Embryonic facial prominence (tissue), 1 donor: Measurements from ENCODE around the gene NOM1.

Experiments
- DNase-seq: peaks from one replicate; pipeline ENCODE4 v3.0.0-alpha.2; 2016; ENCODE audit errors: extremely low spot score

Gene NOM1

GRCh38 chr7:157016352-157017041 is 67.0 kb downstream of the NOM1 start:
- no peak for DNase-seq

GRCh38 chr7:157017149-157017548 is 67.6 kb downstream of the NOM1 start:
- no peak for DNase-seq

GRCh38 chr7:157017603-157018327 is 68.3 kb downstream of the NOM1 start:
- DNase-seq = no peak

- DNase-seq = no peak
These were observed 69.0 kb downstream of the NOM1 start for GRCh38 chr7:157018328-157018996.

GRCh38 chr7:157018997-157019608 is 69.6 kb downstream of the NOM1 start:
- DNase-seq = no peak

GRCh38 chr7:157019718-157020451 is 70.4 kb downstream of the NOM1 start:
- no peak for DNase-seq

DNA sequence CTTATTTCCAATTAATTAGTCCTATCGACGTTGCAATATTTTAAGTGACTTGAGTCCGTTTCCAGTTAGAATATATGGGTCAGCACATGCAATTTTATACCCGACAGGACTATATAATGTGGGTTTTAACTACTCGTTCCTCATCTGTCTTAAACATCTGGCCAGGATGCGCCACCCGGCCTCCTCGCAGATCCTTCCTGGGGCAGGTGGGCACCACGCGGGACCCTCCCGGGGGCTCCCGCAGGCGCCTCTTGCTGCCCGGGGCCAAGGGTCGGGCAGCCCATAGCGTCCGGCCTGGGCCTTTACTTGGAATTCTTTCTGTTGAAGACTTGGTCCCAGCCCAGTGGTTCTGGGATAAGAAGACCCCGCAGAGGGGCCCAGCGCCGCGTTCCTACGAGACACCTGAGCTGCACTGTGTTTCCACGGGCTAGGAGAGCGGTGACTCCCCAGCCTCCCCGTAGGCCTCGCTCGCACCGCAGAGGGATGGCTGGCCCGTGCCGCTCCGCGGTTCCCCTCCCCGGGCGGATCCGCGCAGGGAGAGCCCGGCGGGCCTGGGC is 71.1 kb downstream of the NOM1 start:
- no peak for DNase-seq

DNA sequence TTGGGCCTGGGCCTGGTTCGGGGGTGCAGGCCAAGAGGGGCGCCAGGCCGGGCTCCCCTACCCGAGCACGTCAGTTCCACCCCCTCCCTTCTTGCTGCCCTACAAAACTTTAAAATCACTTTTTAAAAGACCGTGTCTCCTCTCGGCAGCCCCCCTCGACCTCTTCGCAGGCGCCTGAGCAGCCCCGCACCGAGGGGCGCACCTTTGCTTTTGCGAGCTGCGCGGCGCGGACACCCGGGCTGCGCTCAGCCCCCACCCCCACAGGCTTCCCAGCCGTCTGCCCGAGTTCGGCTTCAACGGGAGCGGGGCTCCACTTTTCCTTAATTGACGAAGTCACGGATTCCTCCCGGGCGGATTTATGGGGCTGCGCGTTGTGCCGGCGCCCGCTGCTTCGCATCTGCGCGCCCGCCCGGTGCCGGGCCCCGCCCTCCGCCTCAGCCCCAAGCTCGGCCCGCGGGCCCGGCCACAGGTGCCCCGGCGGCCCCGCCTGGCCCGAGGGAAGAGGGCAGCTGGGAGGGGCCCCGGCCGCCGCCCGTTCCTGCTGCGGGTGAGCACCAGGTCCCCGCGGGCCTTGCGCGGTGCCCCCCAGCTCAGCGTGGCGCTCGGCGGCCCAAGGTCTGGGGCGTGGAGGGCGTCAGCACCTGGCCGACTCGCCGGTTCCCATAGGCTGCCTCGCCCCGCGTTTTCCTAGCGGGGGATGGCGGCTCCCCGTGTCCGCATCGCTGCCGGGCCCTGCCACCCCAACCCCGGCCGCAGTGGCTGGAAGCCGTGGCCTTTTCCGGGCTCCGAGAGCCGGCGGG is 71.8 kb downstream of the NOM1 start:
- no peak for DNase-seq

DNA sequence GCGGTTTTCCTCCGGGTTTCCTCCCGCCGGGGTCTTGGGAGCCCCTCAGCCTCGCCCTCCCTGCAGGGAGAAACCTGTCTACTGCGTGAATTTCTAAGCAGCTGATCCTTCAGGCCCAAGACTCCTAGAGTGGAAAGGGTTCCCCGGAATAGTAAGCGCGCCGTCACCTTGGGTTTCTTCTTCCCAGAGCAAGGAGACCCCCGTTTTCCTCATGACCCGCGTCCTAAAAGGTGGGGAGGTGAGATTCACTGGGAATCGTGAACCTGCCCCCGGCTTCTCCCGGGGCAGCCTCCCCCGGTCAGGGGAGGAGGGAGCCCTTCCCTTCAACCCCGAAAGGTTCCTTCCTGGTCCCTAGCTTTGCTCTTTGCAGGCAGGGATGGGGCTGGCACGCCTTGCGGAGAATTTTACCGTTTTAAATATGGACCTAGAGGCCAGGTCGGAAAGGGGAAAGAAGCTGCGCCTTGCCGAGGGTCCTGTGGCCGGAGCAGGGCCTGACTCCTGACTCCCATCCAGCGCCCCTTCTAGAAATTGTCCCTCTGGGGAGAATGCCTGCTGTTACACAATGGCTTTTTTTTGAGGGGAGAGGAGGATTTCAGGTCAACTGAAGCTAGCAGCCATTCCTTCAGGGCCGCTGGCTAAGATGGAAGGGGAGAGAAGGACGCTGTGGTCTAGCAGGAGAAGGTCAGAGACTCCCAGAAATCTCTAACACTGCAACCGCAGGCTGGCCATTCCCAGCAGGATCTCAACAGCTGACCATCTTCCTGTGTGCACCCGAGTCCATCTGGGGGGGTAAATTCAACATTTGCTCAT is 72.6 kb downstream of the NOM1 start:
- DNase-seq = no peak
